UCSD-AML1 (cell line): ENCODE measurements around the gene RASGRP2.
A peak's percentile ranks its signal among the peaks of the same experiment; 100 is the strongest.

Source experiments
- DNase-seq: peaks from one replicate; lab custom pipeline; 2025; ENCODE audit not compliant: unreplicated experiment; lab: John Stamatoyannopoulos, UW

RASGRP2 gene

GRCh38 chr11:64771861-64772260, 27.9 kb upstream of the RASGRP2 start:
- no peak for DNase-seq

- no peak for DNase-seq
Observed at GRCh38 chr11:64770120-64770519, 26.2 kb upstream of the RASGRP2 start.

- no peak for DNase-seq
Observed at GRCh38 chr11:64769283-64769682, 25.3 kb upstream of the RASGRP2 start.

GRCh38 chr11:64768300-64768694, 24.4 kb upstream of the RASGRP2 start:
- no peak for DNase-seq

GRCh38 chr11:64767344-64768299, 23.7 kb upstream of the RASGRP2 start:
- DNase-seq: peak; percentile 60

GRCh38 chr11:64766881-64767280, 22.9 kb upstream of the RASGRP2 start:
- no peak for DNase-seq

GRCh38 chr11:64765851-64766665, 22.1 kb upstream of the RASGRP2 start:
- no peak for DNase-seq

- no peak for DNase-seq
Observed at GRCh38 chr11:64765291-64765850, 21.4 kb upstream of the RASGRP2 start.

GRCh38 chr11:64764753-64765152, 20.8 kb upstream of the RASGRP2 start:
- no peak for DNase-seq

GRCh38 chr11:64764040-64764611, 20.2 kb upstream of the RASGRP2 start:
- no peak for DNase-seq

GRCh38 chr11:64763526-64764039, 19.6 kb upstream of the RASGRP2 start:
- no peak for DNase-seq

GRCh38 chr11:64762674-64763525, 19.0 kb upstream of the RASGRP2 start:
- DNase-seq: peak; percentile 47

GRCh38 chr11:64762277-64762673, 18.3 kb upstream of the RASGRP2 start:
- no peak for DNase-seq

GRCh38 chr11:64760759-64761420, 16.9 kb upstream of the RASGRP2 start:
- DNase-seq: no peak

- DNase-seq: no peak
Observed at GRCh38 chr11:64759722-64760719, 16.1 kb upstream of the RASGRP2 start, which contains the start of gene PYGM. Gene PYGM, minus strand, starts transcription at chr11:64759974. Its CDS starts 76 bp downstream, at chr11:64759898.

GRCh38 chr11:64759131-64759721, 15.3 kb upstream of the RASGRP2 start:
- DNase-seq: no peak

- no peak for DNase-seq
Observed at GRCh38 chr11:64758330-64759079, 14.6 kb upstream of the RASGRP2 start.
